Coronary artery (tissue), 2 donors: ENCODE data around the gene NXPH2.

Experiments
- DNase-seq: peaks from one replicate; pipeline ENCODE4 v3.0.0-alpha.2; 2017; ENCODE audit warnings: low spot score
- H3K27ac ChIP-seq, 2 donors: fragments of 200-600 bp; sonication (generic); one replicate each; pipeline ENCODE4 v1.5.1; 2016 to 2019
- H3K4me3 ChIP-seq: fragments of 200-600 bp; sonication (generic); 2 replicates; pipeline ENCODE4 v1.5.1; 2016; ENCODE audit warnings: mild to moderate bottlenecking, moderate library complexity
- TF ChIP-seq, protein P1 (sequence below): fragments of 200-600 bp; sonication (generic); IDR thresholded peaks from one replicate; pipeline ENCODE4 v1.5.1; 2019; ENCODE audit warnings: antibody characterized with exemption

Gene NXPH2

GRCh38 chr2:138814123-138814898 is 34.1 kb upstream of the NXPH2 start:
- TF ChIP-seq, protein P1, sequence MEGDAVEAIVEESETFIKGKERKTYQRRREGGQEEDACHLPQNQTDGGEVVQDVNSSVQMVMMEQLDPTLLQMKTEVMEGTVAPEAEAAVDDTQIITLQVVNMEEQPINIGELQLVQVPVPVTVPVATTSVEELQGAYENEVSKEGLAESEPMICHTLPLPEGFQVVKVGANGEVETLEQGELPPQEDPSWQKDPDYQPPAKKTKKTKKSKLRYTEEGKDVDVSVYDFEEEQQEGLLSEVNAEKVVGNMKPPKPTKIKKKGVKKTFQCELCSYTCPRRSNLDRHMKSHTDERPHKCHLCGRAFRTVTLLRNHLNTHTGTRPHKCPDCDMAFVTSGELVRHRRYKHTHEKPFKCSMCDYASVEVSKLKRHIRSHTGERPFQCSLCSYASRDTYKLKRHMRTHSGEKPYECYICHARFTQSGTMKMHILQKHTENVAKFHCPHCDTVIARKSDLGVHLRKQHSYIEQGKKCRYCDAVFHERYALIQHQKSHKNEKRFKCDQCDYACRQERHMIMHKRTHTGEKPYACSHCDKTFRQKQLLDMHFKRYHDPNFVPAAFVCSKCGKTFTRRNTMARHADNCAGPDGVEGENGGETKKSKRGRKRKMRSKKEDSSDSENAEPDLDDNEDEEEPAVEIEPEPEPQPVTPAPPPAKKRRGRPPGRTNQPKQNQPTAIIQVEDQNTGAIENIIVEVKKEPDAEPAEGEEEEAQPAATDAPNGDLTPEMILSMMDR, result no peak
- no peak for DNase-seq
- no peak overlapping the region for H3K27ac ChIP-seq
- no peak overlapping the region for H3K4me3 ChIP-seq

GRCh38 chr2:138811431-138811830 is 31.2 kb upstream of the NXPH2 start:
- TF ChIP-seq, protein P1, result no peak
- no peak for DNase-seq
- Histone ChIP-seq H3K4me3 (no peak overlapping the region), H3K27ac (no peak overlapping the region)

DNA sequence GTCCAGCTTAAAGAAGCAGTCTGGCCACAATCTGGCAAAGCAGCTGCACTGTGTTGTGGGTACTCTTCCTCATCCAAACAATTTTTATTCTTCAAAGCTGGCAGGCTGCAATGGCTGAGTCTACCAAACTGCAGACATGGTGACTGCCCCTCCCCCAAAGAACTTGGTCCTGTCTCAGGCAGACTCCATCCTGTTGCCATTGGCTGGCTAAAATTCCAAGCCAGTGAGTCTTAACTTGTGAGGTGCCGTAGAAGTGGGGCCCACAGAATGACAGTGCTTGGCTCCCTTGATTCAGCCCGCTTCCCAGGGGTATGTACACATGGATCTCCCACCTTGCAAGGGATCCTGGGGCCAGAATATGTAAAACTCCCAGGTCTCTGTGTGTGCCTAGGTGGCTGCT is 14.5 kb upstream of the NXPH2 start:
- H3K27ac ChIP-seq, result no peak overlapping the region
- H3K4me3 ChIP-seq, result no peak overlapping the region
- TF ChIP-seq, protein P1, result no peak
- no peak for DNase-seq

- Histone ChIP-seq H3K27ac (no peak overlapping the region), H3K4me3 (no peak overlapping the region)
- TF ChIP-seq, protein P1, result peak; percentile 55
- no peak for DNase-seq
Measured at GRCh38 chr2:138787053-138787666, 7.0 kb upstream of the NXPH2 start.

- no peak for DNase-seq
- no peak overlapping the region for H3K27ac ChIP-seq
- TF ChIP-seq, protein P1, result no peak
- no peak overlapping the region for H3K4me3 ChIP-seq
Measured at GRCh38 chr2:138782383-138782782, 2.2 kb upstream of the NXPH2 start.

DNA sequence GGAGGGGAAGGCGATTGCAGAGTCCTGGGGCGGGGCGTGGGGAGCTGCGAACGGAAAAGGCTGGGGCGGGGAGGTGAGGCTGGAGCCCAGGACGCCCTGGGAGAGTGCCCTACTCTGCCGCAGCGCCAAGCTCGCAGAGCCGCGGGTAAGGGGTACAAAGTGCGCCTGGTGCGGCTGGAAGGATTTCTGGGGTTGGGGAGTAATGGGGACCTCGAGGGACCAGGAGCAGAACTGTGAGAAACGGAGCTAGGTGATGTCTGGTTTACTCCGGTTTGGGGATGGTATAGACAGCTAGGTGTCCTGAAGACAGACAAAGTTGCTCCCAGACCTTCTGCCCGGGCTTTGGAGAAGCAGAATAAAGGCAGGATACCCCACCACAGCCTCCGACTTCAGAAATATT is 718 bp upstream of the NXPH2 start:
- TF ChIP-seq, protein P1, result no peak
- H3K4me3 ChIP-seq, result peak overlapping the region; percentile 67
- no peak overlapping the region for H3K27ac ChIP-seq
- DNase-seq, result no peak

- Histone ChIP-seq H3K27ac (no peak overlapping the region), H3K4me3 (peak overlapping the region; percentile 67)
- DNase-seq, result no peak
- TF ChIP-seq, protein P1, result no peak
Measured at GRCh38 chr2:138780446-138780880, 273 bp upstream of the NXPH2 start.
